Left ventricle myocardium inferior (tissue), 1 donor: ENCODE results near the gene FAM184B. TPM values are rescaled to one million over a fixed set of nuclear protein-coding genes. Genes with fewer than 3 reads are reported as not detected.

Experiments used
- DNase-seq: peaks from one replicate; pipeline ENCODE4 v3.0.0-alpha.2; 2020
- H3K27ac ChIP-seq: fragments of 200-600 bp; replicated peaks from 2 replicates; pipeline ENCODE4 v1.8.0; 2021
- H3K27me3 ChIP-seq: fragments of 200-600 bp; 2 replicates; pipeline ENCODE4 v1.8.0; 2021; ENCODE audit warnings: low read depth
- H3K36me3 ChIP-seq: fragments of 200-600 bp; 2 replicates; pipeline ENCODE4 v1.8.0; 2021
- H3K4me1 ChIP-seq: fragments of 200-600 bp; 2 replicates; pipeline ENCODE4 v1.8.0; 2021
- H3K4me3 ChIP-seq: fragments of 200-600 bp; 2 replicates; pipeline ENCODE4 v1.8.0; 2021; ENCODE audit warnings: mild to moderate bottlenecking, moderate library complexity
- H3K9me3 ChIP-seq: fragments of 200-600 bp; replicated peaks from 2 replicates; pipeline ENCODE4 v1.8.0; 2021
- CTCF ChIP-seq: fragments of 200-600 bp; IDR thresholded peaks from 2 replicates; pipeline ENCODE4 v1.8.0; 2021; ENCODE audit warnings: antibody characterized with exemption, mild to moderate bottlenecking, borderline replicate concordance
- intact Hi-C: fragments of 100-400 bp; cut with micrococcal nuclease; formaldehyde crosslinking; loops from one replicate; pipeline ENCODE4 v1.11.0; 2022
- total RNA-seq: library from RNA; stranded (reverse); fragmentation: NEBNext Ultra II Directional; extraction: Animal tissue kit (Norgen Biotek cat#: 25700); gene quantifications from one replicate; pipeline ENCODE4 v1.2.1, GENCODE V29; 2021
- donor health status: DM: no; HTN: yes; CAD: no; lungs with severe emphysema.

The FAM184B gene
- total RNA-seq, 1 donor from 2014 or later, result not detected

GRCh38 chr4:17616283-17616682, 165.1 kb downstream of the FAM184B start:
- Histone ChIP-seq H3K4me1 (peaks cover 74% of the 10 kb centered on the region), H3K27ac (no peak overlapping the region), H3K9me3 (no peaks in the 10 kb centered on the region), H3K36me3 (peaks cover 42% of the 10 kb centered on the region), H3K27me3 (no peaks in the 10 kb centered on the region), H3K4me3 (peak overlapping the region; percentile 99)
- TF ChIP-seq CTCF, result no peak
- no peak for DNase-seq
- intact Hi-C loops, result no loop called here

GRCh38 chr4:17614416-17615299, 166.8 kb downstream of the FAM184B start, which contains the start of gene MED28:
MED28 (plus strand) TSS chr4:17614641; CDS start chr4:17614655, 14 bp downstream.
- peak within 1 kb of the TSS; percentile 88 for H3K27ac ChIP-seq
- intact Hi-C loops, result no loop called here
- peak; percentile 24 for TF ChIP-seq CTCF
- H3K27me3 ChIP-seq, result no peaks in the 10 kb centered on the region
- H3K4me1 ChIP-seq, result peaks cover 64% of the 10 kb centered on the region
- no peaks in the 10 kb centered on the region for H3K9me3 ChIP-seq
- DNase-seq, result peak; percentile 96
- H3K4me3 ChIP-seq, result peak within 1 kb of the TSS; percentile 99
- H3K36me3 ChIP-seq, result peaks cover 26% of the 10 kb centered on the region

GRCh38 chr4:17613761-17614415, 167.5 kb downstream of the FAM184B start:
- Histone ChIP-seq H3K9me3 (no peaks in the 10 kb centered on the region), H3K27me3 (no peaks in the 10 kb centered on the region), H3K4me1 (peaks cover 57% of the 10 kb centered on the region), H3K27ac (peak overlapping the region; percentile 88), H3K4me3 (peak overlapping the region; percentile 99), H3K36me3 (peaks cover 20% of the 10 kb centered on the region)
- intact Hi-C loops, result no loop called here
- DNase-seq, result no peak
- no peak for TF ChIP-seq CTCF

- Histone ChIP-seq H3K4me1 (no peaks in the 10 kb centered on the region), H3K27me3 (no peaks in the 10 kb centered on the region), H3K27ac (no peak overlapping the region), H3K4me3 (no peak overlapping the region), H3K9me3 (no peaks in the 10 kb centered on the region), H3K36me3 (peaks cover 88% of the 10 kb centered on the region)
- TF ChIP-seq CTCF, result no peak
- intact Hi-C loops, result no loop called here
- DNase-seq, result no peak
Observed at GRCh38 chr4:17605236-17605635, 176.2 kb downstream of the FAM184B start.

GRCh38 chr4:17599826-17600225, 181.6 kb downstream of the FAM184B start:
- intact Hi-C loops, result no loop called here
- Histone ChIP-seq H3K27ac (no peak overlapping the region), H3K27me3 (no peaks in the 10 kb centered on the region), H3K36me3 (peaks cover 99% of the 10 kb centered on the region), H3K4me1 (peaks cover 6% of the 10 kb centered on the region), H3K4me3 (no peak overlapping the region), H3K9me3 (no peaks in the 10 kb centered on the region)
- no peak for TF ChIP-seq CTCF
- DNase-seq, result no peak
